Measurements from ENCODE around the gene DSCAML1.

The DSCAML1 gene

GRCh38 chr11:117761993-117762392 lies 35.0 kb downstream of the DSCAML1 start:
- DNase-seq (ENCODE audit: low read depth), result no peak

- DNase-seq (ENCODE audit: low read depth), result no peak
Observed at GRCh38 chr11:117759305-117759704, 37.7 kb downstream of the DSCAML1 start.

GRCh38 chr11:117754030-117754429 lies 43.0 kb downstream of the DSCAML1 start:
- no peak for DNase-seq (ENCODE audit: low read depth)

GRCh38 chr11:117752721-117753237 lies 44.2 kb downstream of the DSCAML1 start:
- no peak for DNase-seq (ENCODE audit: low read depth)

GRCh38 chr11:117752071-117752470 lies 44.9 kb downstream of the DSCAML1 start:
- DNase-seq (ENCODE audit: low read depth), result no peak

GRCh38 chr11:117750916-117751662 lies 45.9 kb downstream of the DSCAML1 start:
- no peak for DNase-seq (ENCODE audit: low read depth)

- no peak for DNase-seq (ENCODE audit: low read depth)
Observed at GRCh38 chr11:117750357-117750756, 46.7 kb downstream of the DSCAML1 start.

GRCh38 chr11:117749541-117749910 lies 47.5 kb downstream of the DSCAML1 start:
- DNase-seq (ENCODE audit: low read depth), result no peak

- DNase-seq (ENCODE audit: low read depth), result no peak
Observed at GRCh38 chr11:117748771-117749540, 48.1 kb downstream of the DSCAML1 start.

GRCh38 chr11:117747892-117748291 lies 49.1 kb downstream of the DSCAML1 start:
- no peak for DNase-seq (ENCODE audit: low read depth)

- no peak for DNase-seq (ENCODE audit: low read depth)
Observed at GRCh38 chr11:117745346-117745745, 51.7 kb downstream of the DSCAML1 start.

GRCh38 chr11:117744471-117745150 lies 52.4 kb downstream of the DSCAML1 start:
- no peak for DNase-seq (ENCODE audit: low read depth)

- DNase-seq (ENCODE audit: low read depth), result no peak
Observed at GRCh38 chr11:117743121-117743815, 53.7 kb downstream of the DSCAML1 start.

GRCh38 chr11:117738246-117738957 lies 58.6 kb downstream of the DSCAML1 start:
- no peak for DNase-seq (ENCODE audit: low read depth)

- no peak for DNase-seq (ENCODE audit: low read depth)
Observed at GRCh38 chr11:117735350-117735977, 61.6 kb downstream of the DSCAML1 start.

GRCh38 chr11:117734601-117735024 lies 62.4 kb downstream of the DSCAML1 start:
- no peak for DNase-seq (ENCODE audit: low read depth)

GRCh38 chr11:117733316-117733715 lies 63.7 kb downstream of the DSCAML1 start:
- DNase-seq (ENCODE audit: low read depth), result no peak

GRCh38 chr11:117731722-117732290 lies 65.2 kb downstream of the DSCAML1 start:
- no peak for DNase-seq (ENCODE audit: low read depth)

GRCh38 chr11:117730208-117730800 lies 66.7 kb downstream of the DSCAML1 start:
- DNase-seq (ENCODE audit: low read depth), result no peak

Measured in stimulated activated CD8-positive, alpha-beta memory T cell treated with anti-CD3 and anti-CD28 coated beads, Interleukin-4, amount 100 ng/mL, for 24 hours (primary cell).